ENCODE measurements around the gene STOX2. TPM values are rescaled to one million over a fixed set of nuclear protein-coding genes. Genes with fewer than 3 reads are reported as not detected.

The STOX2 gene
- total and polyA plus RNA-seq, 2 experiments from 2014 or later, result 6.3 to 7.9 TPM

GRCh38 chr4:184016759-184017668, 111.9 kb downstream of the STOX2 start:
- DNase-seq (ENCODE audit: low spot score), result peak; percentile 63
- H3K4me2 ChIP-seq, result peak overlapping the region; percentile 38
- no peak overlapping the region for H2AFZ ChIP-seq
- peak overlapping the region; percentile 49 for H3K27ac ChIP-seq
- TF ChIP-seq EZH2phosphoT487 (IDR thresholded peaks at IDR 0.05; ENCODE audit: low read depth, severe bottlenecking, unreplicated experiment), result peak; percentile 43
- no peak for TF ChIP-seq EZH2 (IDR thresholded peaks at IDR 0.05; ENCODE audit: borderline replicate concordance)
- TF ChIP-seq CTCF (IDR thresholded peaks at IDR 0.05; ENCODE audit: poor library complexity), result no peak
- no peaks in the 10 kb centered on the region for H3K9me3 ChIP-seq (ENCODE audit: low read depth)
- H3K4me1 ChIP-seq (ENCODE audit: insufficient read depth), result peaks cover 16% of the 10 kb centered on the region
- H3K27me3 ChIP-seq, result no peaks in the 10 kb centered on the region
- H4K20me1 ChIP-seq (ENCODE audit: insufficient read depth, poor library complexity, severe bottlenecking), result no peaks in the 10 kb centered on the region
- H3K4me3 ChIP-seq, result no peak overlapping the region
- no peaks in the 10 kb centered on the region for H3K79me2 ChIP-seq
- no peaks in the 10 kb centered on the region for H3K9me2 ChIP-seq (replicated peaks; ENCODE audit: insufficient read depth)
- no peaks in the 10 kb centered on the region for H3K36me3 ChIP-seq (replicated peaks; ENCODE audit: insufficient read depth, low read depth)
- WGBS (ENCODE audit: low lambda C conversion rate, missing lambda C conversion rate), result 55% methylated on average over 20 of the region's 20 CpGs

GRCh38 chr4:184019076-184019475, 114.0 kb downstream of the STOX2 start:
- Histone ChIP-seq H3K4me2 (no peak overlapping the region), H3K27me3 (no peaks in the 10 kb centered on the region), H2AFZ (no peak overlapping the region), H3K27ac (no peak overlapping the region), H3K36me3 (replicated peaks; ENCODE audit: insufficient read depth, low read depth) (no peaks in the 10 kb centered on the region), H3K9me2 (replicated peaks; ENCODE audit: insufficient read depth) (no peaks in the 10 kb centered on the region), H3K9me3 (ENCODE audit: low read depth) (no peaks in the 10 kb centered on the region), H3K4me3 (no peak overlapping the region), H4K20me1 (ENCODE audit: insufficient read depth, poor library complexity, severe bottlenecking) (no peaks in the 10 kb centered on the region), H3K4me1 (ENCODE audit: insufficient read depth) (no peaks in the 10 kb centered on the region), H3K79me2 (no peaks in the 10 kb centered on the region)
- WGBS (ENCODE audit: low lambda C conversion rate, missing lambda C conversion rate), result 78% methylated on average over 1 of the region's 1 CpG
- DNase-seq (ENCODE audit: low spot score), result no peak
- no peak for TF ChIP-seq CTCF (IDR thresholded peaks at IDR 0.05; ENCODE audit: poor library complexity)
- TF ChIP-seq EZH2phosphoT487 (IDR thresholded peaks at IDR 0.05; ENCODE audit: low read depth, severe bottlenecking, unreplicated experiment), result no peak
- TF ChIP-seq EZH2 (IDR thresholded peaks at IDR 0.05; ENCODE audit: borderline replicate concordance), result no peak

GRCh38 chr4:184019667-184020623, 114.8 kb downstream of the STOX2 start:
- no peaks in the 10 kb centered on the region for H3K27me3 ChIP-seq
- H3K9me3 ChIP-seq (ENCODE audit: low read depth), result no peaks in the 10 kb centered on the region
- H3K4me3 ChIP-seq, result no peak overlapping the region
- H3K36me3 ChIP-seq (replicated peaks; ENCODE audit: insufficient read depth, low read depth), result no peaks in the 10 kb centered on the region
- TF ChIP-seq CTCF (IDR thresholded peaks at IDR 0.05; ENCODE audit: poor library complexity) (no peak), EZH2phosphoT487 (IDR thresholded peaks at IDR 0.05; ENCODE audit: low read depth, severe bottlenecking, unreplicated experiment) (no peak), EZH2 (IDR thresholded peaks at IDR 0.05; ENCODE audit: borderline replicate concordance) (no peak)
- no peaks in the 10 kb centered on the region for H3K4me1 ChIP-seq (ENCODE audit: insufficient read depth)
- DNase-seq (ENCODE audit: low spot score), result no peak
- 83% methylated on average over 26 of the region's 26 CpGs for WGBS (ENCODE audit: low lambda C conversion rate, missing lambda C conversion rate)
- no peak overlapping the region for H3K27ac ChIP-seq
- no peaks in the 10 kb centered on the region for H4K20me1 ChIP-seq (ENCODE audit: insufficient read depth, poor library complexity, severe bottlenecking)
- no peaks in the 10 kb centered on the region for H3K9me2 ChIP-seq (replicated peaks; ENCODE audit: insufficient read depth)
- H3K4me2 ChIP-seq, result no peak overlapping the region
- H3K79me2 ChIP-seq, result no peaks in the 10 kb centered on the region
- H2AFZ ChIP-seq, result no peak overlapping the region
